Measurements from ENCODE around the gene CNGA3.
A peak's percentile ranks its signal among the peaks of the same experiment; 100 is the strongest.

GRCh38 chr2:98385050-98385699 lies 38.9 kb downstream of the CNGA3 start:
- TF ChIP-seq POLR2A (IDR thresholded peaks at IDR 0.05; ENCODE audit: low read depth, low read length) (no peak), CTCF (IDR thresholded peaks at IDR 0.05; ENCODE audit: extremely low read depth in 1 of 2, insufficient read depth in 1 of 2, low read depth in 1 of 2, low read length in 2 of 2) (peak; percentile 97 to 98), POLR2AphosphoS5 (IDR thresholded peaks at IDR 0.05; ENCODE audit: insufficient read depth, low read depth, low read length) (no peak), GATA2 (IDR thresholded peaks at IDR 0.05; ENCODE audit: insufficient read depth, insufficient read length, low read depth, low read length) (no peak)
